ENCODE measurements around the gene KIF24.
A peak's percentile ranks its signal among the peaks of the same experiment; 100 is the strongest.

- TF ChIP-seq CTCF (IDR thresholded peaks at IDR 0.05) (no peak), POLR2A (IDR thresholded peaks at IDR 0.05) (peak; percentile 25), EP300 (IDR thresholded peaks at IDR 0.05) (no peak)
Observed at GRCh38 chr9:34376596-34377403, 47.7 kb upstream of the KIF24 start, which contains the start of gene MYORG.
